Fibroblast of lung (primary cell): ENCODE results near the gene LATS2. TPM values are rescaled to one million over a fixed set of nuclear protein-coding genes. Genes with fewer than 3 reads are reported as not detected.
"Not testable (repeated sequence)": the region's sequence is repeated elsewhere in the genome, so short reads cannot be mapped to it uniquely, and the experiment has no call there.

Source experiments
- DNase-seq, 2 donors: peaks; one replicate each; pipeline versions ENCODE4 v3.0.0 to v3.0.0-alpha.2; 2010; ENCODE audit warnings: low read depth in 2 of 2
- H2AFZ ChIP-seq: 2 replicates; pipeline ENCODE4 v1.5.1; 2012; ENCODE audit warnings: low read length, control low read depth, inconsistent platforms
- H3K27ac ChIP-seq: 2 replicates; pipeline ENCODE4 v1.5.1; 2011; ENCODE audit warnings: low read length, control low read depth; ENCODE audit not compliant: insufficient read depth
- H3K27me3 ChIP-seq: 2 replicates; pipeline ENCODE4 v1.5.1; 2011; ENCODE audit warnings: mild to moderate bottlenecking, low read length; ENCODE audit not compliant: control insufficient read depth, insufficient read depth
- H3K36me3 ChIP-seq: 2 replicates; pipeline ENCODE4 v1.5.1; 2011; ENCODE audit warnings: low read length; ENCODE audit not compliant: control insufficient read depth, insufficient read depth
- H3K4me1 ChIP-seq: 2 replicates; pipeline ENCODE4 v1.5.1; 2011; ENCODE audit warnings: low read length; ENCODE audit not compliant: control insufficient read depth, insufficient read depth; ENCODE audit errors: extremely low read depth
- H3K4me2 ChIP-seq: 2 replicates; pipeline ENCODE4 v1.5.1; 2011; ENCODE audit warnings: low read length, control low read depth; ENCODE audit not compliant: insufficient read depth; ENCODE audit errors: extremely low read depth
- H3K4me3 ChIP-seq, 4 experiments: fragments of 200-600 bp in 1 of 4; sonication (generic) in 1 of 4; replicated peaks in 1 of 4; 2 replicates each; pipeline ENCODE4 v1.5.1; 2011 to 2016; ENCODE audit warnings: low read length in 4 of 4, low read depth in 3 of 4, mild to moderate bottlenecking in 3 of 4, control low read depth in 2 of 4, inconsistent platforms in 1 of 4, mixed read lengths in 1 of 4; ENCODE audit not compliant: insufficient read depth in 1 of 4; ENCODE audit errors: control extremely low read depth in 1 of 4
- H3K79me2 ChIP-seq: 2 replicates; pipeline ENCODE4 v1.5.1; 2012; ENCODE audit warnings: mild to moderate bottlenecking, low read length, inconsistent platforms; ENCODE audit not compliant: control insufficient read depth, insufficient read depth
- H3K9ac ChIP-seq: 2 replicates; pipeline ENCODE4 v1.5.1; 2011; ENCODE audit warnings: mild to moderate bottlenecking, low read length, control low read depth; ENCODE audit not compliant: insufficient read depth
- H3K9me3 ChIP-seq: 2 replicates; pipeline ENCODE4 v1.5.1; 2012; ENCODE audit warnings: low read depth, low read length; ENCODE audit not compliant: control insufficient read depth, insufficient read depth
- H4K20me1 ChIP-seq: 2 replicates; pipeline ENCODE4 v1.5.1; 2011; ENCODE audit warnings: low read length; ENCODE audit not compliant: control insufficient read depth, insufficient read depth; ENCODE audit errors: extremely low read depth
- EZH2 ChIP-seq: IDR thresholded peaks from 2 replicates; pipeline ENCODE4 v1.5.1; 2012; ENCODE audit warnings: low read length, control low read depth, mild to moderate bottlenecking; ENCODE audit errors: missing control alignments
- polyA plus RNA-seq, 2 donors: library from polyadenylated mRNA; depleted of rRNA in 1 of 2; stranded (reverse) in 1 of 2; unstranded in 1 of 2; fragments of >200 nt; gene quantifications; 2 replicates each; pipeline ENCODE4 v1.2.1, GENCODE V29; 2011 to 2012; ENCODE audit warnings: missing spikeins in 1 of 2
- total RNA-seq: library from RNA; depleted of rRNA; stranded (reverse); fragments of >200 nt; gene quantifications from 2 replicates; pipeline ENCODE4 v1.2.1, GENCODE V29; 2014
- TF ChIP-seq, protein P1 (sequence below), 2 donors: IDR thresholded peaks in 1 of 2; conservative IDR thresholded peaks in 1 of 2; 1 replicate in 1 of 2; 2 replicates in 1 of 2; pipeline ENCODE4 v1.5.1; 2011 to 2012; ENCODE audit warnings: low read length in 2 of 2, control low read depth in 1 of 2, inconsistent platforms in 1 of 2, low read depth in 1 of 2, mild to moderate bottlenecking in 1 of 2

LATS2 gene
- total and polyA plus RNA-seq, 2 donors (not counting 1 experiment from before 2014, with no cell fraction given) = 16.2 to 32.0 TPM

GRCh38 chr13:21051675-21052074 is 9.7 kb downstream of the LATS2 start:
- Histone ChIP-seq H3K9ac (no peak overlapping the region), H3K4me2 (no peak overlapping the region), H3K36me3 (peaks cover 2% of the 10 kb centered on the region), H2AFZ (no peak overlapping the region), H3K27me3 (no peaks in the 10 kb centered on the region), H3K4me1 (peaks cover 6% of the 10 kb centered on the region), H3K9me3 (no peaks in the 10 kb centered on the region), H4K20me1 (no peaks in the 10 kb centered on the region), H3K27ac (no peak overlapping the region), H3K4me3 (no peak overlapping the region), H3K79me2 (peaks cover 95% of the 10 kb centered on the region)
- DNase-seq = no peak
- TF ChIP-seq, protein P1, sequence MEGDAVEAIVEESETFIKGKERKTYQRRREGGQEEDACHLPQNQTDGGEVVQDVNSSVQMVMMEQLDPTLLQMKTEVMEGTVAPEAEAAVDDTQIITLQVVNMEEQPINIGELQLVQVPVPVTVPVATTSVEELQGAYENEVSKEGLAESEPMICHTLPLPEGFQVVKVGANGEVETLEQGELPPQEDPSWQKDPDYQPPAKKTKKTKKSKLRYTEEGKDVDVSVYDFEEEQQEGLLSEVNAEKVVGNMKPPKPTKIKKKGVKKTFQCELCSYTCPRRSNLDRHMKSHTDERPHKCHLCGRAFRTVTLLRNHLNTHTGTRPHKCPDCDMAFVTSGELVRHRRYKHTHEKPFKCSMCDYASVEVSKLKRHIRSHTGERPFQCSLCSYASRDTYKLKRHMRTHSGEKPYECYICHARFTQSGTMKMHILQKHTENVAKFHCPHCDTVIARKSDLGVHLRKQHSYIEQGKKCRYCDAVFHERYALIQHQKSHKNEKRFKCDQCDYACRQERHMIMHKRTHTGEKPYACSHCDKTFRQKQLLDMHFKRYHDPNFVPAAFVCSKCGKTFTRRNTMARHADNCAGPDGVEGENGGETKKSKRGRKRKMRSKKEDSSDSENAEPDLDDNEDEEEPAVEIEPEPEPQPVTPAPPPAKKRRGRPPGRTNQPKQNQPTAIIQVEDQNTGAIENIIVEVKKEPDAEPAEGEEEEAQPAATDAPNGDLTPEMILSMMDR (conservative IDR thresholded peaks at IDR 0.05 in 1 of 2, IDR thresholded peaks at IDR 0.05 in 1 of 2; ENCODE audit: low read depth in 1 of 2, low read length in 2 of 2) = no peak
- no peak for TF ChIP-seq EZH2

GRCh38 chr13:21050288-21051197 is 10.8 kb downstream of the LATS2 start:
- H3K9ac ChIP-seq = no peak overlapping the region
- peaks cover 2% of the 10 kb centered on the region for H3K4me1 ChIP-seq
- H2AFZ ChIP-seq = no peak overlapping the region
- no peaks in the 10 kb centered on the region for H4K20me1 ChIP-seq
- H3K79me2 ChIP-seq = peaks cover 94% of the 10 kb centered on the region
- TF ChIP-seq EZH2 = no peak
- TF ChIP-seq, protein P1 (conservative IDR thresholded peaks at IDR 0.05 in 1 of 2, IDR thresholded peaks at IDR 0.05 in 1 of 2; ENCODE audit: low read depth in 1 of 2, low read length in 2 of 2) = no peak
- peak in 1 of 2 donors; percentile 48 for DNase-seq
- H3K27ac ChIP-seq = no peak overlapping the region
- H3K27me3 ChIP-seq = no peaks in the 10 kb centered on the region
- no peak overlapping the region for H3K4me3 ChIP-seq
- no peaks in the 10 kb centered on the region for H3K9me3 ChIP-seq
- peaks cover 4% of the 10 kb centered on the region for H3K36me3 ChIP-seq
- no peak overlapping the region for H3K4me2 ChIP-seq

DNA sequence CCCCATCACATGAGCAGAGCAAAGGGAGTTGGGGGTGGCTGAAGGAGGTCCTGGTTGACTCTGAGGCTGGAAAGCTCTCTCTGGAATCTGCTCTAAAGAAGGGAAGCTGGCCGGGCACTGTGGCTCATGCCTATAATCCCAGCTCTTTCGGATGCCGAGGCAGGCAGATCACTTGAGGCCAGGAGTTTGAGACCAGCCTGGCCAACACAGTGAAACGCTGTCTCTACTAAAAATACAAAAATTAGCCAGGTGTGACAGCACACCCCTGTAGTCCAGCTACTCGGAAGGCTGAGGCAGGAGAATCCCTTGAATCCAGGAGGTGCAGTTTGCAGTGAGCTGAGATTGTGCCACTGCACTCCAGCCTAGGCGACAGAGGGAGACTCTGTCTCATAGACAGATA is 11.7 kb downstream of the LATS2 start:
- not testable (repeated sequence) for DNase-seq, H3K4me2 ChIP-seq, H3K27ac ChIP-seq, H3K27me3 ChIP-seq, H3K9me3 ChIP-seq, H3K4me1 ChIP-seq, H4K20me1 ChIP-seq, H3K9ac ChIP-seq, H2AFZ ChIP-seq, H3K4me3 ChIP-seq, H3K36me3 ChIP-seq
- peaks cover 96% of the 10 kb centered on the region for H3K79me2 ChIP-seq
